Measurements from ENCODE around the gene CCDC110.

The CCDC110 gene

GRCh38 chr4:185502386-185502785 is 30.9 kb upstream of the CCDC110 start:
- no peak for DNase-seq (ENCODE audit: low spot score)
- TF ChIP-seq CTCF (IDR thresholded peaks at IDR 0.05; ENCODE audit: borderline replicate concordance, control extremely low read depth, extremely low read depth, insufficient read depth, missing control alignments), result no peak
- in situ Hi-C loops (cut with MboI; ENCODE audit: low sequenced_read_pairs, unreplicated experiment), result no loop called here

- no peak for TF ChIP-seq CTCF (IDR thresholded peaks at IDR 0.05; ENCODE audit: borderline replicate concordance, control extremely low read depth, extremely low read depth, insufficient read depth, missing control alignments)
- DNase-seq (ENCODE audit: low spot score), result no peak
- in situ Hi-C loops (cut with MboI; ENCODE audit: low sequenced_read_pairs, unreplicated experiment), result no loop called here
Measured at GRCh38 chr4:185500576-185500975, 29.0 kb upstream of the CCDC110 start.

GRCh38 chr4:185500035-185500434 is 28.5 kb upstream of the CCDC110 start:
- TF ChIP-seq CTCF (IDR thresholded peaks at IDR 0.05; ENCODE audit: borderline replicate concordance, control extremely low read depth, extremely low read depth, insufficient read depth, missing control alignments), result no peak
- no peak for DNase-seq (ENCODE audit: low spot score)
- in situ Hi-C loops (cut with MboI; ENCODE audit: low sequenced_read_pairs, unreplicated experiment), result no loop called here

GRCh38 chr4:185488650-185489049 is 17.1 kb upstream of the CCDC110 start:
- no peak for TF ChIP-seq CTCF (IDR thresholded peaks at IDR 0.05; ENCODE audit: borderline replicate concordance, control extremely low read depth, extremely low read depth, insufficient read depth, missing control alignments)
- in situ Hi-C loops (cut with MboI; ENCODE audit: low sequenced_read_pairs, unreplicated experiment), result no loop called here
- no peak for DNase-seq (ENCODE audit: low spot score)

- DNase-seq (ENCODE audit: low spot score), result no peak
- in situ Hi-C loops (cut with MboI; ENCODE audit: low sequenced_read_pairs, unreplicated experiment), result no loop called here
- no peak for TF ChIP-seq CTCF (IDR thresholded peaks at IDR 0.05; ENCODE audit: borderline replicate concordance, control extremely low read depth, extremely low read depth, insufficient read depth, missing control alignments)
Measured at GRCh38 chr4:185481401-185481800, 9.9 kb upstream of the CCDC110 start.

- DNase-seq (ENCODE audit: low spot score), result no peak
- no peak for TF ChIP-seq CTCF (IDR thresholded peaks at IDR 0.05; ENCODE audit: borderline replicate concordance, control extremely low read depth, extremely low read depth, insufficient read depth, missing control alignments)
- in situ Hi-C loops (cut with MboI; ENCODE audit: low sequenced_read_pairs, unreplicated experiment), result no loop called here
Measured at GRCh38 chr4:185480016-185480732, 8.6 kb upstream of the CCDC110 start.

Measured in GM13976 (cell line).